ENCODE measurements around the gene ANKZF1. TPM values are rescaled to one million over a fixed set of nuclear protein-coding genes. Genes with fewer than 3 reads are reported as not detected.
A peak's percentile ranks its signal among the peaks of the same experiment; 100 is the strongest.
"Not testable (repeated sequence)": the region's sequence is repeated elsewhere in the genome, so short reads cannot be mapped to it uniquely, and the experiment has no call there.

Gene ANKZF1
- total RNA-seq, 4 donors from 2014 or later: 20.4 to 34.1 (median 27.6) TPM

- H3K4me1 ChIP-seq: peaks cover 35 to 55% (median 51%) of the 10 kb centered on the region in 4 donors
- H3K36me3 ChIP-seq: peaks cover 7 to 17% (median 16%) of the 10 kb centered on the region in 4 donors
- no peaks in the 10 kb centered on the region for H3K9me3 ChIP-seq
- peak overlapping the region; percentile 83 to 89 (median 85) for H3K27ac ChIP-seq (replicated peaks in 1 of 4)
- H3K4me3 ChIP-seq: peak overlapping the region; percentile 65 to 81 (median 76)
- no peak for DNase-seq (ENCODE audit: extremely low spot score)
- intact Hi-C loops (cut with DNase I): no loop called here
- TF ChIP-seq POLR2A (IDR thresholded peaks at IDR 0.05; ENCODE audit: low read depth) (no peak), EP300 (IDR thresholded peaks at IDR 0.05) (no peak), POLR2AphosphoS5 (IDR thresholded peaks at IDR 0.05) (no peak), CTCF (IDR thresholded peaks at IDR 0.05) (no peak)
- H3K27me3 ChIP-seq: peaks cover 0 to 10% (median 0%) of the 10 kb centered on the region in 4 donors
- WGBS: 42% methylated on average over 6 of the region's 12 CpGs
Measured at GRCh38 chr2:219254590-219255201, 25.1 kb downstream of the ANKZF1 start.

- Histone ChIP-seq H3K27me3 (peaks cover 0 to 30% (median 0%) of the 10 kb centered on the region in 4 donors), H3K4me1 (peaks cover 5 to 13% (median 11%) of the 10 kb centered on the region in 4 donors)
- H3K4me3 ChIP-seq; DNase-seq (ENCODE audit: extremely low spot score); H3K27ac ChIP-seq (replicated peaks in 1 of 4); H3K36me3 ChIP-seq; intact Hi-C loops (cut with DNase I); H3K9me3 ChIP-seq: not testable (repeated sequence)
- WGBS: 89% methylated on average over 10 of the region's 10 CpGs
Measured at GRCh38 chr2:219258942-219259341, 29.3 kb downstream of the ANKZF1 start.

- intact Hi-C loops (cut with DNase I): loop anchor here (5.0 kb wide), 1 partner anchor 41 kb away; no protein-coding TSS in a partner anchor
- DNase-seq (ENCODE audit: extremely low spot score): no peak
- Histone ChIP-seq H3K27me3 (peaks cover 0 to 30% (median 0%) of the 10 kb centered on the region in 4 donors), H3K4me1 (no peaks in the 10 kb centered on the region), H3K9me3 (no peaks in the 10 kb centered on the region), H3K4me3 (no peak overlapping the region), H3K27ac (replicated peaks in 1 of 4) (no peak overlapping the region), H3K36me3 (no peaks in the 10 kb centered on the region)
- 60% methylated on average over 5 of the region's 5 CpGs for WGBS
- TF ChIP-seq POLR2A (IDR thresholded peaks at IDR 0.05; ENCODE audit: low read depth) (no peak), CTCF (IDR thresholded peaks at IDR 0.05) (no peak), EP300 (IDR thresholded peaks at IDR 0.05) (no peak), POLR2AphosphoS5 (IDR thresholded peaks at IDR 0.05) (no peak)
Measured at GRCh38 chr2:219261024-219261855, 31.6 kb downstream of the ANKZF1 start.

DNA sequence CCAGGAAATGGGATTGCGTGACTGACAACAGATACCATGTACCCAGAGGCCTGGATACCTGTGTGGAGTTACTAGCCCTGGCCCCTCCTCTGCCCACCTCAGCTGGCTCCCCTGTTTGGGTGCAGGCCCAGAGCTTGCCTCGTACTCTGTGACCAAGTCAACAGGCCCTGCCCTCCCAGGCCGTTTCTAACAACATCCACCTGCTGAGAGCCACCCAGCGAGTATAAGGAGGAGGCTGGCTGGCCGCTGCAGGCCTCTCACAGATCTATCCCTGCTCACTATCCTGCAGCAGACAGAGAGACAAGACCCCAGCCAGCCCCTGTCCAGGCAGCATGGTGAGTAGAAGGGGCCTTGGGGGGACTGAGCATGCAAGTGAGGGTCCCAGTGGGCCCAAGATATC is 36.6 kb downstream of the ANKZF1 start:
- Histone ChIP-seq H3K27ac (replicated peaks in 1 of 4) (no peak overlapping the region), H3K36me3 (no peaks in the 10 kb centered on the region), H3K9me3 (no peaks in the 10 kb centered on the region), H3K27me3 (peaks cover 0 to 11% (median 0%) of the 10 kb centered on the region in 4 donors), H3K4me3 (no peak overlapping the region), H3K4me1 (no peaks in the 10 kb centered on the region)
- no peak for DNase-seq (ENCODE audit: extremely low spot score)
- 83% methylated on average over 4 of the region's 5 CpGs for WGBS
- TF ChIP-seq POLR2A (IDR thresholded peaks at IDR 0.05; ENCODE audit: low read depth) (no peak), CTCF (IDR thresholded peaks at IDR 0.05) (no peak), EP300 (IDR thresholded peaks at IDR 0.05) (no peak), POLR2AphosphoS5 (IDR thresholded peaks at IDR 0.05) (no peak)
- intact Hi-C loops (cut with DNase I): no loop called here

DNA sequence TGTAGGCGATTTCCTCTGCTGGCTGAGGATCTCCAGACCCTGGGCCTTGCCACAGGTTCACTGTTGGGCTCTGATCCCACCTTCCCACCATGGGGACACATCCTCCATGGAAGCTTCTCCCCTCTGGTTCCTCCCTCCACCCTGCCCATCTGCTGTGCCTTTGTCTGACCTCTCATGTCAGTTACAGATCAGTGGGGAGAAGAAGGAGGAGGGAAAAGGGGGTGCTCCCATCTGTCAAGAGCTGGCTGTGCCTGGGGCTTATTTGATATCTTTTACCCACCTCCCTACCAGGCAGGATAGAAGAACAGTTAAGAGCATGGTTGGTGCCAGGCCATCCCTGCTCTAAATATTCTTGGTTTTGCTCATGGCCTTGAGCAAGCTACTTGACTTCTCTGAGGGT is 37.3 kb downstream of the ANKZF1 start:
- Histone ChIP-seq H3K27ac (replicated peaks in 1 of 4) (no peak overlapping the region), H3K27me3 (peaks cover 0 to 5% (median 0%) of the 10 kb centered on the region in 4 donors)
- 100% methylated on average over 1 of the region's 1 CpG for WGBS

More for the DNA sequence above, 37.3 kb downstream of the ANKZF1 start:
- H3K4me1 ChIP-seq: no peaks in the 10 kb centered on the region
- H3K9me3 ChIP-seq: no peaks in the 10 kb centered on the region
- TF ChIP-seq POLR2A (IDR thresholded peaks at IDR 0.05; ENCODE audit: low read depth) (no peak), EP300 (IDR thresholded peaks at IDR 0.05) (no peak), POLR2AphosphoS5 (IDR thresholded peaks at IDR 0.05) (no peak), CTCF (IDR thresholded peaks at IDR 0.05) (no peak)
- intact Hi-C loops (cut with DNase I): no loop called here
- no peak overlapping the region for H3K4me3 ChIP-seq
- no peaks in the 10 kb centered on the region for H3K36me3 ChIP-seq
- DNase-seq (ENCODE audit: extremely low spot score): no peak
